ENCODE results near the gene ACTN1. TPM values are rescaled to one million over a fixed set of nuclear protein-coding genes. Genes with fewer than 3 reads are reported as not detected.

ACTN1 gene
- total RNA-seq, 1 donor from 2014 or later: 209 TPM

DNA sequence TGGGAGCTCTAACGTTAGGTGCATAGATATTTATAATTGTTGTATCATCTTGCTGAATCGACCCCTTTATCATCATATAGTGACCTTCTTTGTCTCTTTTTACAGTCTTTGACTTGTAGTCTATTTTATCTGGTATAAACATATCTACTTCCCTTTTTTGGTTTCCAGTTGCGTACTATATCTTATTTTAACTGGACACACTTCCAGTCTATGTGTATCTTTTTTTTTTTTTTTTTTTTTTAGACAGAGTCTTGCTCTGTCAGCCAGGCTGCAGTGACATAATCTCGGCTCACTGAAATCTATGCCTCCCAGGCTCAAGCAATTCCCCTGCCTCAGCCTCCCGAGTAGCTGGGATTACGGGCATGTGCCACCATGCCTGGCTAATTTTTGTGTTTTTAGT is 144.3 kb downstream of the ACTN1 start:
- DNase-seq (ENCODE audit: extremely low spot score in 2 of 2): no peak
- TF ChIP-seq, protein P1, sequence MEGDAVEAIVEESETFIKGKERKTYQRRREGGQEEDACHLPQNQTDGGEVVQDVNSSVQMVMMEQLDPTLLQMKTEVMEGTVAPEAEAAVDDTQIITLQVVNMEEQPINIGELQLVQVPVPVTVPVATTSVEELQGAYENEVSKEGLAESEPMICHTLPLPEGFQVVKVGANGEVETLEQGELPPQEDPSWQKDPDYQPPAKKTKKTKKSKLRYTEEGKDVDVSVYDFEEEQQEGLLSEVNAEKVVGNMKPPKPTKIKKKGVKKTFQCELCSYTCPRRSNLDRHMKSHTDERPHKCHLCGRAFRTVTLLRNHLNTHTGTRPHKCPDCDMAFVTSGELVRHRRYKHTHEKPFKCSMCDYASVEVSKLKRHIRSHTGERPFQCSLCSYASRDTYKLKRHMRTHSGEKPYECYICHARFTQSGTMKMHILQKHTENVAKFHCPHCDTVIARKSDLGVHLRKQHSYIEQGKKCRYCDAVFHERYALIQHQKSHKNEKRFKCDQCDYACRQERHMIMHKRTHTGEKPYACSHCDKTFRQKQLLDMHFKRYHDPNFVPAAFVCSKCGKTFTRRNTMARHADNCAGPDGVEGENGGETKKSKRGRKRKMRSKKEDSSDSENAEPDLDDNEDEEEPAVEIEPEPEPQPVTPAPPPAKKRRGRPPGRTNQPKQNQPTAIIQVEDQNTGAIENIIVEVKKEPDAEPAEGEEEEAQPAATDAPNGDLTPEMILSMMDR (IDR thresholded peaks at IDR 0.05): no peak
- TF ChIP-seq POLR2A (IDR thresholded peaks at IDR 0.05) (no peak), POLR2AphosphoS5 (IDR thresholded peaks at IDR 0.05; ENCODE audit: insufficient read depth in 1 of 2, low read depth in 1 of 2) (no peak)
- H3K4me1 ChIP-seq: no peaks in the 10 kb centered on the region
- intact Hi-C loops (cut with DNase I): no loop called here
- no peaks in the 10 kb centered on the region for H3K36me3 ChIP-seq
- peaks cover 10% of the 10 kb centered on the region for H3K9me3 ChIP-seq
- no peaks in the 10 kb centered on the region for H3K27me3 ChIP-seq
- H3K4me3 ChIP-seq: no peak overlapping the region
- H3K27ac ChIP-seq: no peak overlapping the region

DNA sequence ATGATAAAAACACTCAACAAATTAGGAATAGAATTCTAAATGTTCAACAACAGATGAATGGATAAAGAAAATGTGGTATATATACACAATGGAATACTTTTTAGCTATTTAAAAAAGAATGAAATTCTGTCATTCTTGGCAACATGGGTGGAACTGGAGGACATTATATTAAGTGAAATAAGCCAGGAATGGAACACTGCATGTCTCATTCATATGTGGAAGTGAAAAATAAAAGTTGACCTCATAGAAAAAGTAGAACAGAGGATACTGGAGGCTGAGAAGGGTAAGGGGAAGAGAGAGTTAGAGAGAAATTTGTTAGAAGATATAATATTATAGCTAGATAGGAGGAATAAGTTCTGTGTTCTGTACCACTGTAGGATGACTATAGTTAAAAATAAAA is 150.4 kb downstream of the ACTN1 start:
- H3K36me3 ChIP-seq: no peaks in the 10 kb centered on the region
- no peaks in the 10 kb centered on the region for H3K27me3 ChIP-seq
- intact Hi-C loops (cut with DNase I): no loop called here
- no peak for DNase-seq (ENCODE audit: extremely low spot score in 2 of 2)
- H3K27ac ChIP-seq: no peak overlapping the region
- TF ChIP-seq, protein P1 (IDR thresholded peaks at IDR 0.05): no peak
- TF ChIP-seq POLR2A (IDR thresholded peaks at IDR 0.05) (no peak), POLR2AphosphoS5 (IDR thresholded peaks at IDR 0.05; ENCODE audit: insufficient read depth in 1 of 2, low read depth in 1 of 2) (no peak)
- H3K4me3 ChIP-seq: no peak overlapping the region
- no peaks in the 10 kb centered on the region for H3K4me1 ChIP-seq
- H3K9me3 ChIP-seq: no peaks in the 10 kb centered on the region

DNA sequence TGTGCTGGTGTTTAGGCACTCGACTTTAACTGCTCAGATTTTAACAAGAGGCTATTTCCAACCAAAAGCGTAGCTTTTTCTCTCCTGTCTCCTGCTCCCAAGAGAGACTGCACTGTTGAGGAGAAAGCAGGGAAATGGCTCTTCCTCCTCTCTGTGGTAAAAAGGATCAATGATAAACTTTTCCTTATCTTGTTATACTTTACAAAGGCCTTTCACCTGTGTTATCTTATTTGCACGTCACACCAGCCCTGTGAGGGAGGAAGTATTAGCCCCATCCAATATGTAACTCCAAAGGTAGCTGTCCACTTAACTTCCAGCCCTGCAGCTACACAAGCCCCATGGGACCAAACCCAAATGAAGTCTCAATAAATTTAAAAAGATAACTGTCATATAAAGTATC is 153.4 kb downstream of the ACTN1 start:
- Histone ChIP-seq H3K4me1 (peaks cover 6% of the 10 kb centered on the region), H3K27ac (no peak overlapping the region), H3K4me3 (no peak overlapping the region), H3K27me3 (no peaks in the 10 kb centered on the region), H3K9me3 (no peaks in the 10 kb centered on the region), H3K36me3 (no peaks in the 10 kb centered on the region)
- intact Hi-C loops (cut with DNase I): no loop called here
- TF ChIP-seq, protein P1 (IDR thresholded peaks at IDR 0.05): no peak
- TF ChIP-seq POLR2AphosphoS5 (IDR thresholded peaks at IDR 0.05; ENCODE audit: insufficient read depth in 1 of 2, low read depth in 1 of 2) (no peak), POLR2A (IDR thresholded peaks at IDR 0.05) (no peak)
- no peak for DNase-seq (ENCODE audit: extremely low spot score in 2 of 2)

- peaks cover 16% of the 10 kb centered on the region for H3K4me1 ChIP-seq
Measured at GRCh38 chr14:68824517-68825347, 154.4 kb downstream of the ACTN1 start.

DNA sequence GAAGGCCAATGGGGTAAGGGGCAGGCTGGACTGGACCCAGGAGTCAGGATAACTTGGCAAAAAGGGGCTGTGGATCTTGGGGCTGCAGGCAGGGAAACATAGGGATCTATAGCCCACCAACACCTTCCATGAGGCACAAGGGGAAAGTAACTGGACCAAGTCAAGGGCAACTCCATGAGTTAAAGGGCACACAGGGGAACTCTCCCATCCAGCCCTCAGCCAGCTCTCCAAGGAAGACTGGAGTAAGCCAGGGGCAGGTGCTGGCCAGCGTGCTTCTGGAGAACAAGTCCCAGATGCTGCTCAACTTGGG is 154.9 kb downstream of the ACTN1 start:
- TF ChIP-seq, protein P1 (IDR thresholded peaks at IDR 0.05): no peak
- peaks cover 22% of the 10 kb centered on the region for H3K4me1 ChIP-seq

More at GRCh38 chr14:68824517-68825347, 154.4 kb downstream of the ACTN1 start:
- Histone ChIP-seq H3K4me3 (peak overlapping the region in 1 of 2 donors; percentile 33), H3K27ac (no peak overlapping the region), H3K9me3 (no peaks in the 10 kb centered on the region), H3K27me3 (no peaks in the 10 kb centered on the region), H3K36me3 (no peaks in the 10 kb centered on the region)
- TF ChIP-seq, protein P1 (IDR thresholded peaks at IDR 0.05): peak; percentile 59 to 85 (median 81)
- TF ChIP-seq POLR2A (IDR thresholded peaks at IDR 0.05) (no peak), POLR2AphosphoS5 (IDR thresholded peaks at IDR 0.05; ENCODE audit: insufficient read depth in 1 of 2, low read depth in 1 of 2) (peak in 1 of 2 donors; percentile 32)
- intact Hi-C loops (cut with DNase I): no loop called here
- DNase-seq (ENCODE audit: extremely low spot score in 2 of 2): no peak

More for the DNA sequence above, 154.9 kb downstream of the ACTN1 start:
- intact Hi-C loops (cut with DNase I): no loop called here
- Histone ChIP-seq H3K36me3 (no peaks in the 10 kb centered on the region), H3K9me3 (no peaks in the 10 kb centered on the region), H3K4me3 (no peak overlapping the region), H3K27me3 (no peaks in the 10 kb centered on the region), H3K27ac (no peak overlapping the region)
- DNase-seq (ENCODE audit: extremely low spot score in 2 of 2): no peak
